HepG2 (cell line): ENCODE data around the gene ACTN3. TPM values are rescaled to one million over a fixed set of nuclear protein-coding genes. Genes with fewer than 3 reads are reported as not detected.

Source experiments
- ATF1 ChIP-seq: IDR thresholded peaks from 2 replicates; pipeline ENCODE4 v1.6.1; 2016; ENCODE audit warnings: mild to moderate bottlenecking, control low read depth
- HES4 ChIP-seq: sonication (generic); formaldehyde crosslinking; IDR thresholded peaks from 2 replicates; pipeline ENCODE4 v1.9.0; 2021; ENCODE audit warnings: mild to moderate bottlenecking, missing genetic modification reagents, borderline replicate concordance
- KDM4B ChIP-seq: sonication (generic); formaldehyde crosslinking; IDR thresholded peaks from 2 replicates; pipeline ENCODE4 v1.4.0; 2020; ENCODE audit warnings: missing genetic modification reagents
- KLF13 ChIP-seq: sonication (generic); formaldehyde crosslinking; IDR thresholded peaks from 2 replicates; pipeline ENCODE4 v1.4.0; 2020; ENCODE audit warnings: mild to moderate bottlenecking, missing genetic modification reagents
- MAF1 ChIP-seq: sonication (generic); formaldehyde crosslinking; IDR thresholded peaks from 2 replicates; pipeline ENCODE4 v1.5.0; 2020; ENCODE audit warnings: missing genetic modification reagents, borderline replicate concordance
- MAZ ChIP-seq, 2 experiments: sonication (generic) in 1 of 2; formaldehyde crosslinking in 1 of 2; IDR thresholded peaks; 2 replicates each; pipeline versions ENCODE4 v1.5.0 to v1.6.1; 2012 to 2020; ENCODE audit warnings: low read depth in 2 of 2, mild to moderate bottlenecking in 2 of 2, borderline replicate concordance in 1 of 2, improper control_type of control experiment in 1 of 2, low read length in 1 of 2, missing genetic modification reagents in 1 of 2, moderate library complexity in 1 of 2
- NCOA2 ChIP-seq: sonication (generic); formaldehyde crosslinking; IDR thresholded peaks from 2 replicates; pipeline ENCODE4 v1.8.0; 2022; ENCODE audit warnings: inconsistent platforms
- NFATC3 ChIP-seq: sonication (generic); formaldehyde crosslinking; IDR thresholded peaks from 2 replicates; pipeline ENCODE4 v1.5.1; 2020; ENCODE audit warnings: mild to moderate bottlenecking, missing genetic modification reagents
- NFE2L2 ChIP-seq: fragments of 150-350 bp; IDR thresholded peaks from 2 replicates; pipeline ENCODE4 v1.6.1; 2014; ENCODE audit warnings: low read length
- NR2F1 ChIP-seq, 2 experiments: fragments of 450-650 bp in 1 of 2; formaldehyde crosslinking in 1 of 2; IDR thresholded peaks; 2 replicates each; pipeline versions ENCODE4 v1.5.0 to v1.6.1; 2016 to 2020; ENCODE audit warnings: mild to moderate bottlenecking in 1 of 2, missing compliant biosample characterization in 1 of 2, missing genetic modification reagents in 1 of 2, moderate library complexity in 1 of 2
- POLR2G ChIP-seq: fragments of 200-400 bp; formaldehyde crosslinking; IDR thresholded peaks from 2 replicates; pipeline ENCODE4 v1.6.1; 2018; ENCODE audit warnings: mild to moderate bottlenecking, low read depth, low read length, moderate library complexity
- RXRA ChIP-seq: sonication (generic); formaldehyde crosslinking; IDR thresholded peaks from 2 replicates; pipeline ENCODE4 v1.5.1; 2020; ENCODE audit warnings: missing genetic modification reagents
- SIN3A ChIP-seq: IDR thresholded peaks from 2 replicates; pipeline ENCODE4 v1.6.1; 2011; ENCODE audit warnings: low read depth, mild to moderate bottlenecking, control low read depth, low read length, borderline replicate concordance
- SMYD3 ChIP-seq: sonication (generic); formaldehyde crosslinking; IDR thresholded peaks from 2 replicates; pipeline ENCODE4 v1.8.1; 2023; ENCODE audit warnings: mild to moderate bottlenecking, missing genetic modification reagents
- SP140L ChIP-seq: sonication (generic); formaldehyde crosslinking; IDR thresholded peaks from 2 replicates; pipeline ENCODE4 v1.4.0; 2020; ENCODE audit warnings: missing genetic modification reagents, borderline replicate concordance
- ZNF10 ChIP-seq: sonication (generic); formaldehyde crosslinking; IDR thresholded peaks from 2 replicates; pipeline ENCODE4 v1.4.0; 2020; ENCODE audit warnings: mild to moderate bottlenecking, low read depth, missing genetic modification reagents, borderline replicate concordance
- ZNF225 ChIP-seq: sonication (generic); formaldehyde crosslinking; IDR thresholded peaks from 2 replicates; pipeline ENCODE4 v1.4.0; 2020; ENCODE audit warnings: mild to moderate bottlenecking, missing genetic modification reagents
- ZNF251 ChIP-seq: sonication (generic); formaldehyde crosslinking; IDR thresholded peaks from 2 replicates; pipeline ENCODE4 v1.9.0; 2021; ENCODE audit warnings: mild to moderate bottlenecking, missing genetic modification reagents
- ZNF263 ChIP-seq: sonication (generic); formaldehyde crosslinking; IDR thresholded peaks from 2 replicates; pipeline ENCODE4 v1.4.0; 2020; ENCODE audit warnings: missing genetic modification reagents
- ZNF432 ChIP-seq: sonication (generic); formaldehyde crosslinking; IDR thresholded peaks from 2 replicates; pipeline ENCODE4 v1.5.0; 2020; ENCODE audit warnings: missing genetic modification reagents, mild to moderate bottlenecking, borderline replicate concordance
- ZNF670 ChIP-seq: sonication (generic); formaldehyde crosslinking; IDR thresholded peaks from 2 replicates; pipeline ENCODE4 v1.8.0; 2022; ENCODE audit warnings: mild to moderate bottlenecking, missing genetic modification reagents, borderline replicate concordance
- ZNF672 ChIP-seq: sonication (generic); formaldehyde crosslinking; IDR thresholded peaks from 2 replicates; pipeline ENCODE4 v1.8.1; 2022; ENCODE audit warnings: missing genetic modification reagents
- ZNF816 ChIP-seq: sonication (generic); formaldehyde crosslinking; IDR thresholded peaks from 2 replicates; pipeline ENCODE4 v1.8.0; 2022; ENCODE audit warnings: missing genetic modification reagents, mild to moderate bottlenecking, borderline replicate concordance
- polyA plus RNA-seq, 8 experiments: library from polyadenylated mRNA; depleted of rRNA in 3 of 8; stranded (reverse) in 7 of 8; unstranded in 1 of 8; fragments of >200 nt; fragmentation: Illumina TruSeq in 4 of 8; extraction: Trizol in 4 of 8; gene quantifications; 2 replicates each; pipeline versions ENCODE4 v1.2.1 to v1.2.3, GENCODE V29; 2011 to 2016; ENCODE audit warnings: low read depth in 4 of 8, missing spikeins in 1 of 8, mixed read lengths in 1 of 8; ENCODE audit not compliant: insufficient read depth in 1 of 8
- total RNA-seq, 5 experiments: library from RNA; depleted of rRNA; stranded (reverse); fragments of >200 nt; fragmentation: Illumina TruSeq; extraction: Trizol; gene quantifications; 2 replicates each; pipeline ENCODE4 v1.2.3, GENCODE V29; 2016; ENCODE audit warnings: low read depth in 1 of 5
- TF ChIP-seq, protein P1 (sequence below): sonication (generic); formaldehyde crosslinking; IDR thresholded peaks from 2 replicates; pipeline ENCODE4 v1.4.0; 2020; ENCODE audit warnings: mild to moderate bottlenecking, missing genetic modification reagents, borderline replicate concordance

The ACTN3 gene
- total and polyA plus RNA-seq, 2 of the 13 experiments (the other 11 are each of a cell fraction or from before 2014, with no cell fraction given): 0.04 to 0.09 TPM

DNA sequence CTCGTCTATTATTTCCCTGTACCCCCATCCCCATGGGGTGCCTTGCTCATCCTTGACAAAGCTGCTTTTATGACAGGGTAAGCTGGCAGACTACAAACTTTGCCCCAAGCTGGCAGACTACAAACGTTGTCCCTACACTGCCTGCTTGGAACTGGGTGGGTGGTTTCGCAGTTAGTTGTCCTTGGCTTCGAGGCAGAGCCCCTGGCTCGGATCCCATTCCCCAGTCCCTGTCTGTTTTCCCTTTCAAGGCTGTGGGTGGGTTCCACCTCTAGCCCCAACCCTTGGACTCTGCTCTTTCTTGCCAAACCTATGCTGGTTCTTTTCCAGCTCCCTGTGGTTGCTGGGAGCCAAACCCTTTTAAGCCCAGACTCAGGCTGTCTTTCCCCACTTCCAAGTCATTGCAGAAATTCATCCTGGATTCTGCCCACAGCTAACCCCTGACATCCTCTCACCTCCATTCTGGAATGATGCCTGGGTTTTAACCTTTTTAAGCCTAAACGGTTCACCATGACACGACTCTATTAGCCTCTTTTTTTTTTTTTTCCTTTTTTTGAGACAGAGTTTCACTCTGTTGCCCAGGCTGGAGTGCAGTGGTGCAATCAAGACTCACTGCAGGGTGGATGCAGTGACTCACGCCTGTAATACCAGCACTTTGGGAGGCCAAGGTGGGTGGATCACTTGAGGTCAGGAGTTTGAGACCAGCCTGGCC lies 60.6 kb downstream of the ACTN3 start (continued):
- TF ChIP-seq ATF1 (CRISPR knock-in tag) (no peak; the same call in 1 of the 2 replicates), RXRA (no peak), NCOA2 (CRISPR knock-in tag) (peak; percentile 50; the same call in 1 of the 2 replicates), ZNF10 (CRISPR knock-in tag) (no peak), SMYD3 (CRISPR knock-in tag) (no peak), NFE2L2 (no peak), HES4 (CRISPR knock-in tag) (no peak), NR2F1 (CRISPR knock-in tag; IDR thresholded peaks at IDR 0.05) (no peak; a peak in 1 of 4 replicates), KLF13 (no peak), ZNF816 (CRISPR knock-in tag) (no peak), KDM4B (CRISPR knock-in tag) (no peak), POLR2G (no peak), ZNF263 (CRISPR knock-in tag) (no peak), MAZ (IDR thresholded peaks at IDR 0.05; ENCODE audit: borderline replicate concordance, low read depth, low read length) (no peak), MAZ (CRISPR knock-in tag; IDR thresholded peaks at IDR 0.05; ENCODE audit: low read depth) (no peak), ZNF670 (no peak), MAF1 (CRISPR knock-in tag) (no peak), ZNF251 (CRISPR knock-in tag) (no peak), SP140L (CRISPR knock-in tag) (no peak), ZNF432 (CRISPR knock-in tag) (no peak), ZNF672 (CRISPR knock-in tag) (no peak), SIN3A (no peak), ZNF225 (CRISPR knock-in tag) (no peak), NFATC3 (CRISPR knock-in tag) (no peak)
- TF ChIP-seq, protein P1, sequence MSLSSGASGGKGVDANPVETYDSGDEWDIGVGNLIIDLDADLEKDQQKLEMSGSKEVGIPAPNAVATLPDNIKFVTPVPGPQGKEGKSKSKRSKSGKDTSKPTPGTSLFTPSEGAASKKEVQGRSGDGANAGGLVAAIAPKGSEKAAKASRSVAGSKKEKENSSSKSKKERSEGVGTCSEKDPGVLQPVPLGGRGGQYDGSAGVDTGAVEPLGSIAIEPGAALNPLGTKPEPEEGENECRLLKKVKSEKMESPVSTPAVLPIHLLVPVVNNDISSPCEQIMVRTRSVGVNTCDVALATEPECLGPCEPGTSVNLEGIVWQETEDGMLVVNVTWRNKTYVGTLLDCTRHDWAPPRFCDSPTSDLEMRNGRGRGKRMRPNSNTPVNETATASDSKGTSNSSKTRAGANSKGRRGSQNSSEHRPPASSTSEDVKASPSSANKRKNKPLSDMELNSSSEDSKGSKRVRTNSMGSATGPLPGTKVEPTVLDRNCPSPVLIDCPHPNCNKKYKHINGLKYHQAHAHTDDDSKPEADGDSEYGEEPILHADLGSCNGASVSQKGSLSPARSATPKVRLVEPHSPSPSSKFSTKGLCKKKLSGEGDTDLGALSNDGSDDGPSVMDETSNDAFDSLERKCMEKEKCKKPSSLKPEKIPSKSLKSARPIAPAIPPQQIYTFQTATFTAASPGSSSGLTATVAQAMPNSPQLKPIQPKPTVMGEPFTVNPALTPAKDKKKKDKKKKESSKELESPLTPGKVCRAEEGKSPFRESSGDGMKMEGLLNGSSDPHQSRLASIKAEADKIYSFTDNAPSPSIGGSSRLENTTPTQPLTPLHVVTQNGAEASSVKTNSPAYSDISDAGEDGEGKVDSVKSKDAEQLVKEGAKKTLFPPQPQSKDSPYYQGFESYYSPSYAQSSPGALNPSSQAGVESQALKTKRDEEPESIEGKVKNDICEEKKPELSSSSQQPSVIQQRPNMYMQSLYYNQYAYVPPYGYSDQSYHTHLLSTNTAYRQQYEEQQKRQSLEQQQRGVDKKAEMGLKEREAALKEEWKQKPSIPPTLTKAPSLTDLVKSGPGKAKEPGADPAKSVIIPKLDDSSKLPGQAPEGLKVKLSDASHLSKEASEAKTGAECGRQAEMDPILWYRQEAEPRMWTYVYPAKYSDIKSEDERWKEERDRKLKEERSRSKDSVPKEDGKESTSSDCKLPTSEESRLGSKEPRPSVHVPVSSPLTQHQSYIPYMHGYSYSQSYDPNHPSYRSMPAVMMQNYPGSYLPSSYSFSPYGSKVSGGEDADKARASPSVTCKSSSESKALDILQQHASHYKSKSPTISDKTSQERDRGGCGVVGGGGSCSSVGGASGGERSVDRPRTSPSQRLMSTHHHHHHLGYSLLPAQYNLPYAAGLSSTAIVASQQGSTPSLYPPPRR (CRISPR knock-in tag): no peak; the same call in 1 of the 2 replicates
